ENCODE results near the gene TULP1. TPM values are rescaled to one million over a fixed set of nuclear protein-coding genes. Genes with fewer than 3 reads are reported as not detected.
"Not testable (repeated sequence)": the region's sequence is repeated elsewhere in the genome, so short reads cannot be mapped to it uniquely, and the experiment has no call there.

Gene TULP1
- total and polyA plus RNA-seq, 11 donors, result 0.15 TPM; not detected in 10

DNA sequence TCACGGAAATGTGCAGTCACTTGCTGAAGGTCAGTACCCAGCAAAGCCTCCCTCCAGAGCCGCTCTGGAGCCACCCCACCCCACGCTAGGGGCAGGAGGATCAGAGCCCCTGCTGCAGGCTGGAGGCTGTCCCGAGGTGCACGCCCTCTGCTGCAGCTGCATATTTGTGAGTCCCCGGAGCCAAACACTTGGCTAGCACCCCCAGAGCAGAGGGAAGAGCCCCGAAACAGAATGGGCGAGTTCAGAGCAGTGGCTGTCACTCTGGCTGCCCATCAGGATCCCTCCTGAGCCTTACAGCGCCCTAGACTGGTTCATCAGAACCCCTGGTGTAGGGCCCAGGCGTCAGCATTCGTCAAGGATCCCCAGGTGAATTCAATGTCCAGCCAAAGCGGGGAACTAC lies 9.5 kb upstream of the TULP1 start:
- Histone ChIP-seq H3K27ac (no peak overlapping the region), H3K4me3 (no peak overlapping the region), H3K36me3 (no peaks in the 10 kb centered on the region), H3K27me3 (peaks cover 0 to 3% (median 0%) of the 10 kb centered on the region in 9 donors), H3K4me1 (peaks cover 0 to 12% (median 0%) of the 10 kb centered on the region in 12 donors), H3K9me3 (no peaks in the 10 kb centered on the region)
- intact Hi-C loops (cut with DNase I), result loop anchor here (1.0 to 10.0 kb wide), 8 partner anchors 50 to 235 kb away; partner anchors contain the start of gene ARMC12 (in 7 of the 10)
- WGBS, 4 donors, result 70 to 77% (median 72%) methylated on average over 11 to 12 of the region's 12 CpGs
- DNase-seq (no peak), ATAC-seq (peak in 1 of 4 donors; percentile 17)
- TF ChIP-seq, protein P1, sequence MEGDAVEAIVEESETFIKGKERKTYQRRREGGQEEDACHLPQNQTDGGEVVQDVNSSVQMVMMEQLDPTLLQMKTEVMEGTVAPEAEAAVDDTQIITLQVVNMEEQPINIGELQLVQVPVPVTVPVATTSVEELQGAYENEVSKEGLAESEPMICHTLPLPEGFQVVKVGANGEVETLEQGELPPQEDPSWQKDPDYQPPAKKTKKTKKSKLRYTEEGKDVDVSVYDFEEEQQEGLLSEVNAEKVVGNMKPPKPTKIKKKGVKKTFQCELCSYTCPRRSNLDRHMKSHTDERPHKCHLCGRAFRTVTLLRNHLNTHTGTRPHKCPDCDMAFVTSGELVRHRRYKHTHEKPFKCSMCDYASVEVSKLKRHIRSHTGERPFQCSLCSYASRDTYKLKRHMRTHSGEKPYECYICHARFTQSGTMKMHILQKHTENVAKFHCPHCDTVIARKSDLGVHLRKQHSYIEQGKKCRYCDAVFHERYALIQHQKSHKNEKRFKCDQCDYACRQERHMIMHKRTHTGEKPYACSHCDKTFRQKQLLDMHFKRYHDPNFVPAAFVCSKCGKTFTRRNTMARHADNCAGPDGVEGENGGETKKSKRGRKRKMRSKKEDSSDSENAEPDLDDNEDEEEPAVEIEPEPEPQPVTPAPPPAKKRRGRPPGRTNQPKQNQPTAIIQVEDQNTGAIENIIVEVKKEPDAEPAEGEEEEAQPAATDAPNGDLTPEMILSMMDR (IDR thresholded peaks at IDR 0.05), result no peak
- TF ChIP-seq POLR2A (IDR thresholded peaks at IDR 0.05), result no peak

DNA sequence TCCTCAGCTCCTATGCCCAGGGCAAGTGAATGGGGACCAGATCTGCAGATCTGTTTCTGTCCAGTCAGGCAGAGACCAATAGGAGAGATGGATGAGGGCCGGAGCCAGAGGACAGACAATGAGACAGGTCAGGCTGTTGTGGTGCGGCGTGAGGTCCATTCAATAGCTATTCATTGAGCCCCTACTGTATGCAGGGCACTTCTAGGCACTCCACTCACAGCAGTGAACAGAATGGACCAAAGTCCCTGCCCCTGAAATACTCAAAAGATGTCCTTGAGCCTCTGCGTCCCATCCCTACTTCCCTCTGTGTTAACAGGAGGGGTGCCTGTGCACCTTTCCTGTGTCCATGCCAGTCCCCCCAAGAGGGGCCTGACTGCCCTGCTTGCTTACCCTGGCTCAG lies 8.5 kb upstream of the TULP1 start:
- Histone ChIP-seq H3K9me3 (no peaks in the 10 kb centered on the region), H3K27ac (no peak overlapping the region), H3K36me3 (no peaks in the 10 kb centered on the region), H3K27me3 (peaks cover 0 to 3% (median 0%) of the 10 kb centered on the region in 9 donors), H3K4me1 (peaks cover 0 to 12% (median 0%) of the 10 kb centered on the region in 12 donors), H3K4me3 (no peak overlapping the region)
- ATAC-seq (no peak), DNase-seq (no peak)
- intact Hi-C loops (cut with DNase I), result loop anchor here in 8 of 10 donors (5.0 to 10.0 kb wide), 5 partner anchors 51 to 236 kb away; partner anchors contain the start of gene ARMC12 (in 1 of the 8)
- TF ChIP-seq POLR2A (IDR thresholded peaks at IDR 0.05), result no peak
- TF ChIP-seq, protein P1 (IDR thresholded peaks at IDR 0.05), result no peak
- WGBS, 4 donors, result 89 to 97% (median 92%) methylated on average over 4 of the region's 4 CpGs

DNA sequence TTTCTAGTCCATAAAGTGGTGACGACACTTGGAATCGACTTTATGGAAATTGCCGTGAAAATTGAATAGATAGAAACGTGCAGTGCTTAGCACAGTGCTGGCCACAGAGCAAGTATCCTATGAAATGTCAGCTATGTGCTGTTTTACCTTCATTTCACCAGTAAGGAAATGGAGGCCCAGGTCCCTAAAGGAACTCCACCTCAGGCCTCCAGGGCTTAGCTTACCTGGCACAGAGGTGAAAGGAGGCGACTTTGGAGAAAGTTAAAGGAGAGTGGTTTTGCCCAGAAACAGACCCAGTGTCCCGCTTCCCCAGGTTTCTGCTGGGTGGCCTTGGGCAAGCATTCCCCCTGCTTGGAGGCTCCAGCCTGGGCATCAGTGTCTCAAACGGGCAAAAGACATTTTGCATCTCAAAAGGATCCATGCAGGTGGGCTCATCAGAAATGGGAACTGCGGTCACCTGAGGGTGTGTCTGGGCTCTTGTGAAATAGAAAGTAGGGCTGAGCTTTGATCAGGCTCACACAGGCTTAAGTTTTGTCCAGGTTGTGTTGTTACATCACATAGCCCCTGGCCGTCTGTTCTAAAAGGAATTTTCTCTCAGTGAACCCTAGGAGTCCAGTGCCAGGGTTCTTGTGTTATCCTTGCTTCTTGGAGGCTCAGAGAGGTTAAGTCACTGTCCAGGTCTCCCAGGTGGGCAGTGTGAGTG lies 6.8 kb upstream of the TULP1 start:
- H3K4me3 ChIP-seq, result no peak overlapping the region
- no peak for TF ChIP-seq POLR2A (IDR thresholded peaks at IDR 0.05)
- TF ChIP-seq, protein P1 (IDR thresholded peaks at IDR 0.05), result no peak
- 88 to 91% (median 89%) methylated on average over 9 of the region's 9 CpGs for WGBS, 4 donors
- peaks cover 0 to 12% (median 0%) of the 10 kb centered on the region in 12 donors for H3K4me1 ChIP-seq
- DNase-seq (no peak), ATAC-seq (no peak)
- no peaks in the 10 kb centered on the region for H3K9me3 ChIP-seq
- peaks cover 0 to 3% (median 0%) of the 10 kb centered on the region in 9 donors for H3K27me3 ChIP-seq
- no peak overlapping the region for H3K27ac ChIP-seq
- H3K36me3 ChIP-seq, result no peaks in the 10 kb centered on the region
- intact Hi-C loops (cut with DNase I), result loop anchor here in 8 of 10 donors (5.0 to 10.0 kb wide), 6 partner anchors 53 to 238 kb away; partner anchors contain the start of gene ARMC12 (in 1 of the 8)

DNA sequence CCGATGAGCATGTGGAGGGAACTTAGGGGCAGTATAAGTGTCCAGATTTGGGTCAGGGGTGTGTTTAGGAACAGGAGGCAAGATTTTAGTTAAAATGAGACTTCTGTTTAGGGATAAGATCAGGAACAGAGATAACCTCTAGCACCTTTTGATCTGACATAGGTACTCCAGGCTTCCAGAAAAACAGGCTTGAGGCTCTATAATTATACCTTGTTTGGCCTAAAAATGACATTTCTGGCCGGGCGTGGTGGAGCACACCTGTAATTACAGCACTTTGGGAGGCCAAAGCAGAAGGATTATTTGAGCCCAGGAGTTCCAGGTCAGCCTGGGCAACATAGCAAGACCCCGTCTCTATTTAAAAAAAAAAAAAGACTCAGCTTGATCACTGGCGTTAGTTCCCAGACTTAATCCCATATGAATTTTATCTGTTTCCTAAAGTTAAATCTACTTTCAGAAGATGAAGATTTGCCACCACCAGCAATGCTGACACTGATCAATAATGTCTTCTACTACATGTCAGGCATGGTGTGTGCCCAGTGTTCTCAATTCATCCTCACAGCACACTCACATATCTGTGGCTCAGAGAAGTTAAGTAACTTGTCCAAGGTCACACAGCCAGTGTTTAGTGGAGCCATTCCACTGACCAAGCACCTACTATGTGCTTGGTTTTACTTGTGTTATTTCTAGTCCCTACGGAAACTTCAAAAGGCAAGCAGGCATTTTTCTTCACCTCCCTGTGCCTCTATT lies 6.0 kb upstream of the TULP1 start:
- TF ChIP-seq POLR2A (IDR thresholded peaks at IDR 0.05), result no peak
- no peaks in the 10 kb centered on the region for H3K36me3 ChIP-seq
- peaks cover 0 to 3% (median 0%) of the 10 kb centered on the region in 9 donors for H3K27me3 ChIP-seq
- WGBS, 4 donors, result 92 to 97% (median 95%) methylated on average over 6 of the region's 6 CpGs
- DNase-seq (no peak), ATAC-seq (no peak)
- H3K9me3 ChIP-seq, result no peaks in the 10 kb centered on the region
- H3K27ac ChIP-seq, result no peak overlapping the region
- H3K4me3 ChIP-seq, result no peak overlapping the region
- peaks cover 0 to 12% (median 0%) of the 10 kb centered on the region in 12 donors for H3K4me1 ChIP-seq
- intact Hi-C loops (cut with DNase I), result loop anchor here in 1 of 10 donors (10.0 kb wide), 1 partner anchor 126 kb away; no protein-coding TSS in a partner anchor

DNA sequence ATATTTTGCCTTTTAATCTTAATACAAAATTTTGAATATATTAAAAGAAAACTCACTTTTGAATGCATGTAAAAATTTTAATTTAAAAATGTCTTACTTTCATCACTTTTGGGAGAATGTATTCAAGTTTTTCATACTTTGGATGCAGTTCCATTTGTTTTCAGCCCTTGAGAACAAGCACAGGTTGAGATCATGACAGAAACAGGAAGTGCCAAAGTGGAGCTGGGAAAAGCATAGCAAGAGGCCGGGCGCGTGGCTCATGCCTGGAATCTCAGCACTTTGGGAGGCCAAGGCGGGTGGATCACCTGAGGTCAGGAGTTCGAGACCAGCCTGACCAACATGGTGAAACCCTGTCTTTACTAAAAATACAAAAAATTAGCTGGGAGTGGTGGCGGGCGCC lies 5.3 kb upstream of the TULP1 start:
- not testable (repeated sequence) for ATAC-seq, H3K4me1 ChIP-seq, H3K9me3 ChIP-seq, H3K36me3 ChIP-seq, DNase-seq, H3K27ac ChIP-seq, H3K4me3 ChIP-seq, H3K27me3 ChIP-seq
- intact Hi-C loops (cut with DNase I), result loop anchor here in 1 of 10 donors (10.0 kb wide), 1 partner anchor 127 kb away; no protein-coding TSS in a partner anchor
- WGBS, 4 donors, result 71 to 79% (median 77%) methylated on average over 7 of the region's 7 CpGs
